ENCODE results near the gene PPCDC.
A peak's percentile ranks its signal among the peaks of the same experiment; 100 is the strongest.

PPCDC gene

DNA sequence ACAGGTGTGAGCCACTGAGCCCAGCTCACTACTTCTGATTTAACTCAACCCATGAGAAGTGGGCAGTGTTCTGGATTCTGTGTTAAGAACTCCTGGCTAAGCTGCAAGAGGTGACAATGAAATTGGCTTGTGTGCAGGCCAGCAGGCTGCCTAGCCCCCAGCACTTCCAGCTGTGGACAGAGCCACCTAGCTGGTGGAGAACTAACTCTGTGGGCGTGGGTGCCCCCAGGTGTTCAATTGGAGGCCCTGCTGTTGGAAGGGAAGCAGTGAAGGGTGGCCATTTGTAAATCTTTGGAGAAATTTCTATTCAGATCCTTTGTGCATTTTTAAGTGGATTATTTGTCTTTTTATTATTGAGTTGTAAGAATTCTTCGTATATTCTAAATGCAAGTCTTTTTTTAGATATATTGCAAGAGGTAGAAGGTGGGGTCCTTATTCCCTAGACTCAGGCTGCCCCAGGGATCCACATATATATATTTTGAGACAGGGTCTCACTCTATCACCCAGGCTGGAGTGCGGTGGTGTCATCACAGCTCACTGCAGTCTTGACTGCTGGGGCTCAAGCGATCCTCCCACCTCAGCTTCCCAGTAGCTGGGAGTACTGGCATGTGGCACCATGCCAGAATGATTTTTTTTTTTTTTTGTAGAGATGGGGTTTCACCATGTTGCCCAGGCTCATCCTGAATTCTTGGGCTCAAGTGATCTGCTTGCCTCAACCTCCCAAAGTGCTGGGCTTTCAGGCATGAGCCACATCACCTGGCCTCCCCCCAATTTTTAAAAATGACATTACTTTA is 35.2 kb upstream of the PPCDC start:
- no peak overlapping the region for H3K4me3 ChIP-seq (ENCODE audit: low read depth, low read length)
- TF ChIP-seq, protein P1, sequence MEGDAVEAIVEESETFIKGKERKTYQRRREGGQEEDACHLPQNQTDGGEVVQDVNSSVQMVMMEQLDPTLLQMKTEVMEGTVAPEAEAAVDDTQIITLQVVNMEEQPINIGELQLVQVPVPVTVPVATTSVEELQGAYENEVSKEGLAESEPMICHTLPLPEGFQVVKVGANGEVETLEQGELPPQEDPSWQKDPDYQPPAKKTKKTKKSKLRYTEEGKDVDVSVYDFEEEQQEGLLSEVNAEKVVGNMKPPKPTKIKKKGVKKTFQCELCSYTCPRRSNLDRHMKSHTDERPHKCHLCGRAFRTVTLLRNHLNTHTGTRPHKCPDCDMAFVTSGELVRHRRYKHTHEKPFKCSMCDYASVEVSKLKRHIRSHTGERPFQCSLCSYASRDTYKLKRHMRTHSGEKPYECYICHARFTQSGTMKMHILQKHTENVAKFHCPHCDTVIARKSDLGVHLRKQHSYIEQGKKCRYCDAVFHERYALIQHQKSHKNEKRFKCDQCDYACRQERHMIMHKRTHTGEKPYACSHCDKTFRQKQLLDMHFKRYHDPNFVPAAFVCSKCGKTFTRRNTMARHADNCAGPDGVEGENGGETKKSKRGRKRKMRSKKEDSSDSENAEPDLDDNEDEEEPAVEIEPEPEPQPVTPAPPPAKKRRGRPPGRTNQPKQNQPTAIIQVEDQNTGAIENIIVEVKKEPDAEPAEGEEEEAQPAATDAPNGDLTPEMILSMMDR (IDR thresholded peaks at IDR 0.05; ENCODE audit: borderline replicate concordance, insufficient read depth, low read depth, low read length): peak; percentile 40; the same call in 1 of the 2 replicates

DNA sequence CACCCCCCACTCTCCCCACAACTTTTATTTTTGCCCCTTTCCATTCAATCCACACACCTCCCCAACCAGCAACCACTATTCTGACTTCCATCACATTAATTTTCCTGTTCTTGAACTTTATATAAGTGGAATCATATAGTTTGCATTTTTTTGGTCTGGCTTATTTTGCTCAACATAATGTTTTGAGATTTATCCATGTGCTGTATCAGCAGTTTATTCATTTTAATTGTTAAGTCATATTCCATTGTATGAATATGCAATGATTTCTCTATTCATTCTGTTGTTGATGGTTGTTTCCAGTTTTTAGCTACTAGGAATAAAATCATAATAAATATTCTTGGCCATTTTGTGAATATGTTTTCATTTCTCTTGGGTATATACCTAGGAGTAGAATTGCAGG is 33.9 kb upstream of the PPCDC start:
- TF ChIP-seq, protein P1 (IDR thresholded peaks at IDR 0.05; ENCODE audit: borderline replicate concordance, insufficient read depth, low read depth, low read length): no peak
- no peak overlapping the region for H3K4me3 ChIP-seq (ENCODE audit: low read depth, low read length)

DNA sequence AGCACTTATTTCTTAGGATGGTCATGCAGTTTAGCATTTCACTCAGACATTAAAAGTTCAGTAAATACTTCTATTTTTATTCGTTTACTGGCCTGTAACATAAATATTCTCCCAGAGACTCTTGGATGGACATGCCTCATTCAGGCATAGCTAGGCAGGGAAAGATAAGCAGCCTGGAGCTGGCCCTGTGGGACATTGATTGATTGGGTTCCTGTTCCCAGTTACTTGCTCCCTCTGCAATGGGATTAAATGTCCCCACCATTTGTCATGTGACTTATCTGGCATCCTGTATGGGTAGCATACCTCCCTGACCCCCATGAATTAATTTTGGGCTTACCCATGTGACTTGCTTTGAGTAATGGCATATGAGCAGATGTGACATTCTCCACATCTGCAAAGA is 30.8 kb upstream of the PPCDC start:
- no peak overlapping the region for H3K4me3 ChIP-seq (ENCODE audit: low read depth, low read length)
- TF ChIP-seq, protein P1 (IDR thresholded peaks at IDR 0.05; ENCODE audit: borderline replicate concordance, insufficient read depth, low read depth, low read length): no peak

DNA sequence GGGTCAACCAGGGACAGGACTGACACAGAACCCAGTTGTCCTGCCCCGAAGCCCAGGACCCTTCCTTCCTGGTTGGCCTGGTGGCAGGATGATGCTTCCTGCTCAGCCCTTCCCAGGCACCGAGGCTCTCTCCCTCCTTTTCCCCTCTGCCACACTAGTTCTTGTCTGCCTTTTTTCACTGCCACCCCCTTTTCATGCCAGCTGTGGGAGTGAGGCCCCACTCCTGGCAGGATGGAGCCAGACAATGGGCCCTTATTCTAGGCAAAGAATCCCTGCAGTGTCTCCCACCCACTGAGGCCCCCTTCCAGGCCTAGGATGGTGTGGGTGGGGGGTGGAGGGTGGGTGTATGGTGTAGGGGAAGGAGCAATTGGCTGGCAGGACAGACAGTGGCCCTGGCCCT is 29.2 kb upstream of the PPCDC start:
- TF ChIP-seq, protein P1 (IDR thresholded peaks at IDR 0.05; ENCODE audit: borderline replicate concordance, insufficient read depth, low read depth, low read length): no peak
- H3K4me3 ChIP-seq (ENCODE audit: low read depth, low read length): no peak overlapping the region

DNA sequence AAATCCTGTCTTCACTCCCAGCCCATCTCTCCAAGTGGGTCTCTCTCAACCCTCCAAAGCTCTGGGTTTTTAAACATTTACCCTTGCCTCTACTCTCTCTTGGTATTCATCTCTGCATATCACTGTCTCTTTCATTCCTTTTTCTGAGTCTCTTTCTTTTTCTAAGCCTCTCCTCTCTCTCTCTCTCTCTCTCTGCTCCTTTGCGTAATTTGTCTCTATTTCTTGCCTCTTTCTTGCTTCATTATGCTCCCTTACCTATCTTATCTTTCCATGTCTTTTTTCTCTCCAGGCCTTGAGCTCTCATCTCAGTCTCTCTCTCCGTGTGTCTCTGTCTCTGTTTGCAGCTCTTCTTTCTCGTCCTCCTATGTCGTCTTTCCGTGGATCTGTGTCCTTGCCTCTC is 28.7 kb upstream of the PPCDC start:
- no peak overlapping the region for H3K4me3 ChIP-seq (ENCODE audit: low read depth, low read length)
- TF ChIP-seq, protein P1 (IDR thresholded peaks at IDR 0.05; ENCODE audit: borderline replicate concordance, insufficient read depth, low read depth, low read length): no peak

DNA sequence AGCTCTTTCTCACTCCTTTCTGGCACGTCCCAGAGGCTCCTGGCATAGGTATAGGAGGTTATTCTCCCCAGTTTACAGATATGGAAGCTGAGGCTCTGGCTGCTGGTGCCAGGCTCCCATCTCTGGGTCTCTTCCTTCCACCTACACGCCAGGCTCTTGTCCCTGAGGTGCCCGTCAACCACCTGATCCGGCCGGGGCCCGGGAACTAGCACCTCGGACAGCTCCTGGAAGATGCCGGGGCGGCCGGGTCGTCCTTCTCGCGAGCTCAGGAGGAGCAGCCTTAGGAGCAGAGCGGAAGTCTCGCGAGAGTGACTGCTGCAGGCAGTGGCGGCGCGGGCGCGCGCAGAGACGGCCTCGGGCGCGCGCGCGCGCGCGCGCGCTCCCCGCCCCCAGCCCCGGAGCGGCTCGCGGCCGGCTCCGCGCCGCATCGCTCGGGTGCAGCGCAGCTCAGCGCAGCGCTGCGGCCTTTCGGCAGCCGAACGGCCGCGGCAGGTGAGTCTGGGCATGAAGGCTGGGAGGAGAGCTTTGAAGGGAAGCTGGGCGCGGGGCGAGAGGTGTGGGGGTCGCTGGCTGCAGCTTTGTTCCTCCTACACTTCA is 28.1 kb upstream of the PPCDC start, which contains the start of gene SCAMP5:
Gene SCAMP5, plus strand, starts transcription at position 382 of the 597 bp plus-strand sequence. CDS start 16,277 bp downstream, outside the sequence.
- TF ChIP-seq, protein P1 (IDR thresholded peaks at IDR 0.05; ENCODE audit: borderline replicate concordance, insufficient read depth, low read depth, low read length): no peak
- peak within 1 kb of the TSS; percentile 48 for H3K4me3 ChIP-seq (ENCODE audit: low read depth, low read length)

Data from GM12875 (cell line).